NB4 (cell line): ENCODE results near the gene TPR.
A peak's percentile ranks its signal among the peaks of the same experiment; 100 is the strongest.

Experiments
- DNase-seq: peaks from one replicate; pipeline ENCODE4 v3.0.0; 2010; ENCODE audit warnings: low read depth
- H3K4me3 ChIP-seq: one replicate; pipeline ENCODE4 v1.5.1; 2011; ENCODE audit warnings: mild to moderate bottlenecking, low read depth, low read length, moderate library complexity
- MYC ChIP-seq: IDR thresholded peaks from 2 replicates; pipeline ENCODE4 v1.6.1; 2011; ENCODE audit warnings: low read depth, low read length
- POLR2A ChIP-seq: IDR thresholded peaks from 2 replicates; pipeline ENCODE4 v1.6.1; 2011; ENCODE audit warnings: mild to moderate bottlenecking; ENCODE audit not compliant: insufficient read length; ENCODE audit errors: extremely low read depth
- TF ChIP-seq, protein P1 (sequence below): IDR thresholded peaks from one replicate; pipeline ENCODE4 v1.5.1; 2012; ENCODE audit warnings: low read depth, low read length
- TF ChIP-seq, protein P2 (sequence below): IDR thresholded peaks from 2 replicates; pipeline ENCODE4 v1.6.1; 2011; ENCODE audit warnings: low read depth, low read length

Gene TPR

DNA sequence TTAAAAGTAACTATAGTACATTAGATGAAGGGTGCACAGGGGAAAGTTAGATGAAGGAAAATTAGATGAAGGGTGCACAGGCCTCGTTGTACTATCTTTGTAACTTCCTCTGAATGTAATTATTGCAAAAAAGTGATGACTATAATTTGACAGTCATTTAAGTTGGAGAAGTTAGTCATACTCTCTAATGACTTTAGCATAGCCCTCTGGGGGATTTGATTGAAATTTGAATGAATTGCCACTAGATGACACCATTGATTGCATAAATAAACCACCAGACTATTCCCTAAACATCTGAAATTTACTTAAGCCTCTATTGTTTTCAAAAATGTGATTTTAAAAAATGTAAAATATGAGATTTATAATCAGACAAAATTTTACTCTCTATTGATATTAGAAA is 102.6 kb downstream of the TPR start:
- no peak overlapping the region for H3K4me3 ChIP-seq
- DNase-seq: peak; percentile 47
- TF ChIP-seq, protein P1, sequence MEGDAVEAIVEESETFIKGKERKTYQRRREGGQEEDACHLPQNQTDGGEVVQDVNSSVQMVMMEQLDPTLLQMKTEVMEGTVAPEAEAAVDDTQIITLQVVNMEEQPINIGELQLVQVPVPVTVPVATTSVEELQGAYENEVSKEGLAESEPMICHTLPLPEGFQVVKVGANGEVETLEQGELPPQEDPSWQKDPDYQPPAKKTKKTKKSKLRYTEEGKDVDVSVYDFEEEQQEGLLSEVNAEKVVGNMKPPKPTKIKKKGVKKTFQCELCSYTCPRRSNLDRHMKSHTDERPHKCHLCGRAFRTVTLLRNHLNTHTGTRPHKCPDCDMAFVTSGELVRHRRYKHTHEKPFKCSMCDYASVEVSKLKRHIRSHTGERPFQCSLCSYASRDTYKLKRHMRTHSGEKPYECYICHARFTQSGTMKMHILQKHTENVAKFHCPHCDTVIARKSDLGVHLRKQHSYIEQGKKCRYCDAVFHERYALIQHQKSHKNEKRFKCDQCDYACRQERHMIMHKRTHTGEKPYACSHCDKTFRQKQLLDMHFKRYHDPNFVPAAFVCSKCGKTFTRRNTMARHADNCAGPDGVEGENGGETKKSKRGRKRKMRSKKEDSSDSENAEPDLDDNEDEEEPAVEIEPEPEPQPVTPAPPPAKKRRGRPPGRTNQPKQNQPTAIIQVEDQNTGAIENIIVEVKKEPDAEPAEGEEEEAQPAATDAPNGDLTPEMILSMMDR: no peak
- no peak for TF ChIP-seq POLR2A
- TF ChIP-seq, protein P2, sequence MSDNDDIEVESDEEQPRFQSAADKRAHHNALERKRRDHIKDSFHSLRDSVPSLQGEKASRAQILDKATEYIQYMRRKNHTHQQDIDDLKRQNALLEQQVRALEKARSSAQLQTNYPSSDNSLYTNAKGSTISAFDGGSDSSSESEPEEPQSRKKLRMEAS: no peak
- TF ChIP-seq MYC: no peak

DNA sequence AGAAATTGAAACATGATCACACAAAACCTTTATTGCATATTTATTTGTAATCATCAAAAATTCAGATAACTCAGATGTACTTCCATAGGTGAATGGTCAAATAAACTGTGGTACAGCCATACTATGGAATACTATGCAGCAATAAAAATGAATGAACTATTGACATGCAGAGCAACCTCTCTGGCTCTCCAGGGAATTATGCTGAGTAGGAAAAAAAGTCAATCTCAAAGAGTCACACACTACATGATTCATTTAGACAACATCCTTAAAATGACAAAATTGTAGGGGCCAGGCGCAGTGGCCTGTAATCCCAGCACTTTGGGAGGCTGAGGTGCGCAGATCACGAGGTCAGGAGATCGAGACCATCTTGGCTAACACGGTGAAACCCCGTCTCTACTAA is 104.0 kb downstream of the TPR start:
- TF ChIP-seq, protein P1: no peak
- TF ChIP-seq POLR2A (no peak), MYC (no peak)
- TF ChIP-seq, protein P2: no peak
- no peak for DNase-seq
- no peak overlapping the region for H3K4me3 ChIP-seq
